K562 (cell line): Measurements from ENCODE around the gene TRMT2B. TPM values are rescaled to one million over a fixed set of nuclear protein-coding genes. Genes with fewer than 3 reads are reported as not detected.

Experiments
- ATF3 ChIP-seq, 2 experiments: fragments of 450-650 bp in 1 of 2; sonication (generic) in 1 of 2; formaldehyde crosslinking in 1 of 2; IDR thresholded peaks in 1 of 2; conservative IDR thresholded peaks in 1 of 2; 2 replicates each; pipeline versions ENCODE4 v1.6.1 to v1.8.1; 2016 to 2023; ENCODE audit warnings: mild to moderate bottlenecking in 2 of 2, moderate library complexity in 2 of 2, inconsistent platforms in 1 of 2, missing genetic modification reagents in 1 of 2
- ATF7 ChIP-seq: fragments of 450-650 bp; IDR thresholded peaks from 2 replicates; pipeline ENCODE4 v1.7.1; 2014; ENCODE audit warnings: mild to moderate bottlenecking, moderate library complexity
- CBX3 ChIP-seq, 2 experiments: IDR thresholded peaks; 1 replicate in 1 of 2; 2 replicates in 1 of 2; pipeline ENCODE4 v1.6.1; 2012; ENCODE audit warnings: inconsistent platforms in 2 of 2, low read length in 2 of 2, borderline replicate concordance in 1 of 2, control low read depth in 1 of 2
- CXXC5 ChIP-seq: fragments of 250-450 bp; sonication (Bioruptor Pico); IDR thresholded peaks from 2 replicates; pipeline ENCODE4 v1.8.0; 2022; ENCODE audit warnings: inconsistent platforms, mild to moderate bottlenecking, moderate library complexity
- DPF2 ChIP-seq: fragments of 450-650 bp; IDR thresholded peaks from 2 replicates; pipeline ENCODE4 v1.6.1; 2016
- ETV5 ChIP-seq: sonication (generic); formaldehyde crosslinking; IDR thresholded peaks from 2 replicates; pipeline ENCODE4 v1.4.0; 2020; ENCODE audit warnings: low read depth, mild to moderate bottlenecking, missing genetic modification reagents
- FOSL1 ChIP-seq: fragments of 200-800 bp; sonication (Bioruptor generic); conservative IDR thresholded peaks from 2 replicates; pipeline ENCODE4 v1.6.1; 2016; ENCODE audit warnings: missing genetic modification characterization, missing compliant biosample characterization
- JUN ChIP-seq, 2 experiments: sonication (generic) in 1 of 2; formaldehyde crosslinking in 1 of 2; IDR thresholded peaks; 2 replicates each; pipeline versions ENCODE4 v1.6.1 to v1.8.0; 2012 to 2022; ENCODE audit warnings: borderline replicate concordance in 2 of 2, mild to moderate bottlenecking in 2 of 2, improper control_type of control experiment in 1 of 2, low read depth in 1 of 2, low read length in 1 of 2, missing genetic modification reagents in 1 of 2
- KAT8 ChIP-seq: fragments of 450-650 bp; IDR thresholded peaks from 2 replicates; pipeline ENCODE4 v1.6.1; 2016; ENCODE audit warnings: low read depth, mild to moderate bottlenecking
- NR2C1 ChIP-seq, 2 experiments: fragments of 450-650 bp; IDR thresholded peaks; 2 replicates each; pipeline ENCODE4 v1.6.1; 2017; ENCODE audit warnings: mild to moderate bottlenecking in 2 of 2, antibody characterized with exemption in 1 of 2, inconsistent platforms in 1 of 2, missing compliant biosample characterization in 1 of 2, missing genetic modification characterization in 1 of 2
- PKNOX1 ChIP-seq: fragments of 450-650 bp; IDR thresholded peaks from 2 replicates; pipeline ENCODE4 v1.6.1; 2016
- PRPF4 ChIP-seq: fragments of 200-400 bp; formaldehyde crosslinking; IDR thresholded peaks from one replicate; pipeline ENCODE4 v1.6.1; 2017; ENCODE audit warnings: low read length, low read depth, mild to moderate bottlenecking; ENCODE audit not compliant: insufficient read depth, poor library complexity, severe bottlenecking
- PYGO2 ChIP-seq: fragments of 450-650 bp; IDR thresholded peaks from 2 replicates; pipeline ENCODE4 v1.6.1; 2016; ENCODE audit warnings: mild to moderate bottlenecking, missing genetic modification characterization, moderate library complexity, missing compliant biosample characterization
- SMARCA4 ChIP-seq: fragments of 450-650 bp; IDR thresholded peaks from 2 replicates; pipeline ENCODE4 v1.6.1; 2016
- SOX6 ChIP-seq: fragments of 450-650 bp; IDR thresholded peaks from 2 replicates; pipeline ENCODE4 v1.6.1; 2014; ENCODE audit warnings: mild to moderate bottlenecking
- TEAD4 ChIP-seq, 2 experiments: sonication (generic) in 1 of 2; formaldehyde crosslinking in 1 of 2; IDR thresholded peaks; 2 replicates each; pipeline versions ENCODE4 v1.6.1 to v1.8.0; 2012 to 2022; ENCODE audit warnings: borderline replicate concordance in 1 of 2, inconsistent platforms in 1 of 2, low read length in 1 of 2, mild to moderate bottlenecking in 1 of 2, missing genetic modification reagents in 1 of 2
- U2AF1 ChIP-seq: fragments of 200-400 bp; formaldehyde crosslinking; optimal IDR thresholded peaks from 2 replicates; pipeline ENCODE3; 2017; ENCODE audit warnings: mild to moderate bottlenecking, low read depth, low read length, moderate library complexity
- ZFP36 ChIP-seq: fragments of 150-350 bp; IDR thresholded peaks from 2 replicates; pipeline ENCODE4 v1.6.1; 2018; ENCODE audit warnings: low read length, low read depth; ENCODE audit not compliant: partially characterized antibody
- ZNF121 ChIP-seq: sonication (generic); formaldehyde crosslinking; conservative IDR thresholded peaks from 2 replicates; pipeline ENCODE4 v1.8.0; 2022; ENCODE audit warnings: missing genetic modification reagents
- ZNF274 ChIP-seq: IDR thresholded peaks from 2 replicates; pipeline ENCODE4 v1.6.1; 2011; ENCODE audit warnings: low read depth, mild to moderate bottlenecking, low read length, moderate library complexity, borderline replicate concordance
- ZNF512 ChIP-seq: IDR thresholded peaks from 2 replicates; pipeline ENCODE4 v1.6.1; 2016; ENCODE audit warnings: missing genetic modification characterization, missing compliant biosample characterization
- polyA plus RNA-seq, 8 experiments: library from polyadenylated mRNA; depleted of rRNA in 4 of 8; stranded (reverse) in 5 of 8; unstranded in 3 of 8; fragments of >200 nt; fragmentation: Nextera tagmentation in 2 of 8; fragmentation: Illumina TruSeq in 1 of 8; extraction: Ambion mirVana in 2 of 8; extraction: Trizol in 1 of 8; gene quantifications; 2 replicates each; pipeline versions ENCODE4 v1.2.1 to v1.2.3, GENCODE V29; 2011 to 2014; ENCODE audit warnings: inconsistent platforms in 1 of 8, missing spikeins in 1 of 8
- total RNA-seq, 7 experiments: library from RNA; depleted of rRNA in 6 of 7; stranded (reverse); fragments of >200 nt in 6 of 7; fragmentation: Illumina TruSeq in 2 of 7; extraction: Trizol in 2 of 7; gene quantifications; 2 replicates each; pipeline versions ENCODE4 v1.2.1 to v1.2.3, GENCODE V29; 2011 to 2021; ENCODE audit warnings: low replicate concordance in 1 of 7

TRMT2B gene
- total and polyA plus RNA-seq, 9 of the 15 experiments (the other 6 are each of a cell fraction or from before 2014, with no cell fraction given) = 3.9 to 23.4 (median 18.1) TPM

GRCh38 chrX:100994352-100995281 is 57.3 kb downstream of the TRMT2B start (continued):
- TF ChIP-seq KAT8 = no peak
- peak; percentile 59; the same call in 1 of the 2 replicates for TF ChIP-seq NR2C1 (IDR thresholded peaks at IDR 0.05)
- peak; percentile 74; the same call in 1 of the 2 replicates for TF ChIP-seq NR2C1 (tag; IDR thresholded peaks at IDR 0.05)
- TF ChIP-seq JUN (IDR thresholded peaks at IDR 0.05; ENCODE audit: borderline replicate concordance, low read depth, low read length) = peak; percentile 86; the same call in 1 of the 2 replicates
- no peak for TF ChIP-seq JUN (CRISPR knock-in tag; IDR thresholded peaks at IDR 0.05; ENCODE audit: borderline replicate concordance)
- no peak for TF ChIP-seq ZFP36
- TF ChIP-seq FOSL1 (tag) = peak; percentile 82
- TF ChIP-seq SOX6 = peak; percentile 37; the same call in 1 of the 2 replicates
- TF ChIP-seq CXXC5 (CRISPR knock-in tag) = 0 out of 2 replicates have a peak, but pooled peaks have one; percentile 22
- 0 out of 2 replicates have a peak, but pooled peaks have one; percentile 52 for TF ChIP-seq ETV5 (CRISPR knock-in tag)
- peak; percentile 76 for TF ChIP-seq TEAD4 (IDR thresholded peaks at IDR 0.05; ENCODE audit: low read length)
- TF ChIP-seq TEAD4 (CRISPR knock-in tag; IDR thresholded peaks at IDR 0.05; ENCODE audit: borderline replicate concordance) = no peak
- no peak for TF ChIP-seq PYGO2 (tag)
- no peak for TF ChIP-seq PRPF4
- no peak for TF ChIP-seq ZNF274
- no peak for TF ChIP-seq U2AF1
- peak; percentile 73 for TF ChIP-seq SMARCA4
- TF ChIP-seq ATF3 (IDR thresholded peaks at IDR 0.05) = peak; percentile 90
- TF ChIP-seq ATF3 (CRISPR knock-in tag; conservative IDR thresholded peaks at IDR 0.05) = no peak
- TF ChIP-seq ATF7 = peak; percentile 45; the same call in 1 of the 2 replicates
- no peak for TF ChIP-seq ZNF121 (CRISPR knock-in tag)
- TF ChIP-seq ZNF512 = no peak
- TF ChIP-seq CBX3 (IDR thresholded peaks at IDR 0.05; ENCODE audit: borderline replicate concordance in 1 of 2, low read length in 2 of 2) = no peak; a peak in 1 of 3 replicates
- TF ChIP-seq DPF2 = peak; percentile 87
- TF ChIP-seq PKNOX1 = peak; percentile 80; the same call in 1 of the 2 replicates
- TF ChIP-seq, all 486 proteins: peak for 34
